Measurements from ENCODE around the gene FCN2. TPM values are rescaled to one million over a fixed set of nuclear protein-coding genes. Genes with fewer than 3 reads are reported as not detected.
A peak's percentile ranks its signal among the peaks of the same experiment; 100 is the strongest.

Gene FCN2
- total RNA-seq, 1 donor from 2014 or later = 2.6 TPM

DNA sequence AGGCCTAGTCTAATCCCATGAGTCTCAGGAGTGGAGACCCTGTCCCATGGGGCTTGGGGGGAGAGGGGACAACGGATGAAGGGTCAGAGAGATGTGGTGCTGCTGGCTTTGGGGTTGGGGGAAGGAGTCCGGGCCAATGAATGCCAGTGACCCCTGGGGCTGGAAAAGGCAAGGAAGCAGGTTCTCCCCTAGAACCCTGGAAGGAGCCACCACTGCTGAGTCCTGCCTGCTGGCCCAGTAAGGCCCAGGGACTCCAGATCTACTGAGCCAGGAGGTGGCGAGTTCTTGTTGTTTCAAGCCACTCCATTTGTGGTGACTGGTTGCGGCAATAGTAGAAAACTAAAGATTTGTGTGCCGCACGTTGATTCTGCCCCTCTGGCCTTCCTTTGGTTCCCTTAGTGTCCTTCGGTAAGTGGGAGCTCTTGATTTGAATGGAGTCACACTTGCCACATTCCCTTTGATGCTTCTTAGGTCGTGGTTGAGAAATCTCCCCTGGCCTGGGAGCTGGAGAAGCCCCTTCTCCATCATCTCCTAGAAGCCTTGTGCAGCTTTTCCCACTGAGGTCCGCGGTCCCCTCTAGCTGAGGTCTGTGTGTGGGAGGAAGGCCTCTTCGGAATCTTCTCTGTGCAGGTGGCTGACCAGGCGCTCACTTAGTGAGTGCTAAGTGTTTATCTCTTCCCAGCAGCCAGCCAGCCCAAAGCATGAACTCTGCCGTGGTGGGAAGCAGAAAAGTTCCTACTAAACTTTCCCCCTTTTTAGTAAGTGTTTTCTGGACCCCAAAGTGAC is 28.1 kb downstream of the FCN2 start:
- no peak for DNase-seq (ENCODE audit: low spot score)

DNA sequence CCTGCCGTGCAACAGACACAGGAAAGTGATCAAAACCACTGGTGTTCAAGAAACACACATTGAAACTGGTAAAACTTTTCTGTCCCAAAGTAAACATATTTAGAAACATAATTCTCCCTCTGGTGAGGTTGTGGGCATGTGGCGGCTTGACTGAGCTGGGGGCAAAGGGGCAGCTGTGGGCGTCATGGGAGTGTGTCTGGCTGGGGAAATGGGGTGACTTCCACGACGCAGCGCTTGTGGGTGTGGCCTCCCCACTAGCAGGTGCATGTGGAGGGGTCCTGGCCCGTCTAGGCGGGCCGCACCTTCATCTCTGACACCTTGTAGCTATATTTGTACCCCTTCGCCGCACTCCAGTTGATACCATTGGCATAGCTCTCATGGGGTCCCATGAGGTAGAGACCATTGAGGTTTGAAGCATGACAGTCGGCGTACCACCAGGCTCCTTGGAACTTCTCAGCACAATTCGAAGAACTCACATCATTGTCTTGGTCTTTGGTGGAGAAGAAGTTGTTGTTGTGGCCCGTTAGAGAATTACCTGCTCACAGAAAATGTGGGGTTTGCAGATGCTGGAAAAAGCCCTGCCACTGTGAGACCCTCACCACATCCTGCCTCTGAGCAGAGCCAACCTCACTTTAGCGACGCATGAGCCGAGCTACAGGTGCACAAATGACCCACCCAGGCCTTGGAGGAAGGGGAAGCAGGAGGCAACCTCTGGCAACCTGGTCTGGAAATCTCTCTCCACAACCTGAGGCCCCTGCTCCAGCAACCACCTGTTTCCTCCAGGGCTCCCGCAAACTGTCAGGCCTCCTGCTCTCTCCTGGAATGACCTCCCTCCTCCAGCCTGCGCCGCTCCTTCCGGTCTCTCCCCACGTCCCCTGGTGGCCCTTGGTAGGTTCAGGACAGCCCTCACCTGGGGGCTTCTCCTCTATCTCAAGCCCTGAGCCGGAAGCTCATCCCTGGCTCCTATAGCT is 29.2 kb downstream of the FCN2 start:
- DNase-seq (ENCODE audit: low spot score) = no peak

DNA sequence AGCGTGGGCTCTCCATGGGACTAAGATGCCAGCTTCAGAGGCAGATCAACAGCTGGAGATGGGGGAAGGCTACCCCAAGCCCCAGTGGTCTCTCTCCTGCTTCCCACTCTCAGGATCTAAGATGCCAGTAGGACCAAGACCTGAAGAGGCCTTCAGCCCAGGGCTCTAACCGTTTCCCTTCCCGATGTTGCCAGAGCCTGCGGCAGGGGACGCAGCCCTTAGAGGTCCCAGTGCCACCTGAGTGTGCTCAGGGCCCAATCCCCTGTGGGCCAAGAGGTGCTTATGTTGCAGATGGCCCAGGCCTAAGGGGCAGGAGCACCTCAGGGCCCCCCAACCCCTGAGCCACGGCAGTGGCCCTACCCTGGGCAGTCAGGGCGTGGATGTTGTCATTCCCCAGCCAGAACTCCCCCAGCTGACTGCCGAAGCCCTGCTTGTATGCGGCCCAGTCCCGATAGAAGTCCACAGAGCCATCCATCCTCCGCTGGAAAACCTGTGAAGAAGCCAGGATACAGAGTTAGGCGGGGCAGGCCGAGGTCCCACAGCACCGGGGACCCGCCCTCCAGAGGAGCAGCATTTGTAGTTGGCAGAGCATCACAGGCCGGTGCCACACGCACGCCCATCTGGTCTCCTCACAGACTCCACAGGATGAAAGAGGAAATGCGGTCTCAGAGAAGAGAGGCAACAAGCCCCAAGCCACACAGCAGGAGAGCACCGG is 31.7 kb downstream of the FCN2 start:
- DNase-seq (ENCODE audit: low spot score) = no peak

DNA sequence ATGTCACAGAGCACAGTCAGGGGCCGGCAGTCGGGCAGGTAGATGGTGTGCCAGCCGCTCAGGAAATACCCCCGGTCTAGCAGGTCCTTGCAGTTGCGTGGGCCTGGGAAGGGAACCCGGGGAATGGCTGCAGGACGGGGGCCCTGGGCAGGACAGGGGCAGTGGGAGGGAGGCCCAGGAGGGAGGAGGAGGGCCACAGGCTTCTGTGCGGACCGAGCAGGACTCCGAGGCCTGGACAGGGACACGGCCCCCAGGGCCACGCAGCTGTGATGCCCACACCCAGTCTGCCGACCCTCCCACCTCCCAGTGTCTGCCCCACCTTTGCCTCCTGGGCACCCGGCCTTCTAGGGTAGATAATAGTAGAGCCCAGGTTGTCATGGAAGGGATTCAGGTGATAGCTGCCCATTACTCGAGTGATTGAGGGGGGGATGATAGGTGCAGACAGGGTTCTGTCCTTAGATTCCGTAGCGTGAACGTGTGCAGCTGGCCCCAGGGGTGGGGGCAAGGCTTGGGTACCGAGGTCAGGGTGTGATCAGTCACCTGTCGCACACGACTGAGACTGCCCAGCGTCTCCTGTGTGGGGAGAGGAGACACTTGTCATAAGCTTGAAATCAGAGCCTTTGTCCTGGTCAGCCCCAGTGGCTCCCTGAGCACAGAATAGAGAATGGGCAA is 32.6 kb downstream of the FCN2 start:
- no peak for DNase-seq (ENCODE audit: low spot score)

DNA sequence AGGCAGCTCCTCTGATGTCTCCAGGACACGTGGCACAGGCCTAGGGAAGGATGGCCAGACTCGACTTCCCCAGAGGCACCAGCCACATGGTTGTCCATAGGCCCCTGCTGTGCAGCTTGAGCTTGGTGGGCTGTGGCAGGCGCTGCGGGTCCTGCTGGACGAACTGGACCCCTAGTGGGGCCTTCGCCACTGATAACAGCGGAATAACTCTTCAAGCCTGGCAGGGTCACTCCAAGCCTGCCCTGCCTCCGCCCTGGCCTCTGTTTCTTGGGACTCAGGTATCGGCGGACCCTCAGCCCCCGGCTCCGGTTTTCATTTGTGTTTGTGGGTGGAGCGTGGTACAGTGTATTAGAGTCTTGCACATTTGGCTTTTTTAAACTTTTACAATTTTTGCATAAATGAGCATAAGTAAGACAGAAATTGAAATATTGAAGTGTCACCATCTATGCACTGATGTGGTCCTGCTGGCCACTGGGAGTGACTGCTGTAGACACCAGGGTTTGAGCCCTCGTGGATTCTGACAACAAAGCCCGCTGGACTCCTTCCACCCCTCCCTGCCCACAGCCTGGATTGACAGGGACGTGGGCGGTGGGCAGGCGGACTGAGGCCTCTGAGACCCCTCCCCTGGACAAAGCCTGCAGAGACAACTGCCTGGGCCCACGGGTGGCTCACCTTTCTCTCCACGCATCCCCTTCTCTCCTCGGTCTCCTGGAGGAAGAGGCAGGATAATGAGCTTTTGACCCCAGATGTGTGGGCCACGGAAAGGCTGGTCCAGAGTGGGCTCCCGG is 33.3 kb downstream of the FCN2 start:
- no peak for DNase-seq (ENCODE audit: low spot score)

DNA sequence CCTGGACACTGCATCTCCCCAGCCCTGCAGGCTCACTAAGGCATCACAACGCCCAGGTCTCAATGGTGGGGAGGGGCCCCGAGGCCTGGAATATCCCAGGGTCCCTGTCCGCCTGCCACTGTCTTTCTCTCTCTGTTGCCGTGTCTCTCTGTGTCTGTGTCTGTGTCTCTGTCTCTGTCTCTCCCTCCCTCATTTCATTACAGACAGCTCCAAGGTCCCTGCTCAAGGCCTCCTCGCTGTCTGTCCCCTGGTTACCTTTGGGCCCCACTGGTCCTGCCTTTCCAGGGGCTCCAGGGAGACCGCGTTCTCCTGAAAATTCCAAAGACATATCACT is 33.9 kb downstream of the FCN2 start:
- DNase-seq (ENCODE audit: low spot score) = no peak

DNA sequence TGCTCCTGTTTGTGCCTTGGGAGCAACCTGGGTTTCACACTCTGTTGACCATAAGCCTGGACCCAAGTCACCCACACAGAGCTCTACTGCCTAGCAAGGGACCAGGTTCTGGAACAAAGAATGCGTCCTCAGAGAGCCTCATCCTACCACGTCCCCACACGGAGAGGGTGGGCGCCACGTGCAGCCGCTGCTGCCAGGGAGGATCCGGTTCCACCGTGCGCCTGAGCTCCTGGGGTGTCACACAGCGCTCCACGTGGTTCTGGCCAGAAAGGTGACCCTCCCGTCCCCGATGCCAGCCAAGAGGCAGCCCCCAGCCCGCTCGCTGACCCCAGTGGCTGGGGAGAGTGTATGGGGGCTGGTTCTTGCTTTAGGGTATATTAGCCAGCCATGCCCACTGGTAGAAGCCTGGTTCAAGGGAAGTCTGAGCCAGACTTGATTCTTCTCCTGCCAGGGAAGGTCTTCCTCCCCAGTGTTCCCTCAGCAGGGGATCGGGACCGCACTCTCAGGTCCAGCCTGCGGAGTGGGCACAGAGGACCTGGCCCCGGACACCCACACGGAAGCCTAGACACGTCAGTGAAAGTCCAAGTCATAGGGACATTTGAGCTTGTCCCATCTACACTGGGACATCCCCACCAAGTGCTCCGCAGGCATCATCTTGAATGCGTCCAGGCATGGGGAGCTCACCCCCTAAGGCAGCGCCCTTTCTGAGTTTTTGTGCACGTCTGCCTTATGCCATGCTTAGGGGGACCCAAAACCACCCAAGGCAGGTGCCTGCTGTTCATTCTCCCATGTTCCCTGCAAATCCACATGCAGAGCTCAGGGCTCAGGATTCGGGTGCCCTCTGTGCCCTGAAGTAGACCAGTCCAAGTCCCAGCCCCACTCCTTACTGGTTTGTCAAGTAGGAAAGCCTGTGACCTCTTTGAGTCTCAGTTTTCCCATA is 34.7 kb downstream of the FCN2 start:
- no peak for DNase-seq (ENCODE audit: low spot score)

DNA sequence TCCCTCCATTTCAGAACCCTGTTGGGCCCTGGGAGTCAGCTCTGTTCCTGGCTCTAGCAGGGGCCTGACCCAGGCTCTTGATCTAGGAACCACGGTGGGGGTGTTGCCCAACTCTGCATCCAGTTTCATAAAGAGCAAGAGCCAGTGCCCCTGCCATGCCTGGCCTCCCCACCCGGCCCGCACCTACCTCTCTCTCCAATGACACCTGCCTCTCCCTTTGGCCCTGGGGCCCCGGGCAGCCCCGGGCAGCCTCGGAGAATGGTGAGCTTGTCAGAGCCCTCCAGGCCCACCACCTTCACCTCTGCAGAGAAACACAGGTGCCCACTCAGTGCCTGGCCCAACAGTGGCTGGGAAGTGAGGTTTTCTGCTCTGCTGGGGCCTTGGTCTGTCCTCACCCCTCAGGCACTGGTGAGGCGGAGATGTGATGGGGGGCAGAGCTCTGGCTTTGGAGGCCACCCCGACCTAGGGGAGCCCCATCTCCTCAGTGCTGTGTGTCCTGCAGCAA is 35.6 kb downstream of the FCN2 start:
- no peak for DNase-seq (ENCODE audit: low spot score)

DNA sequence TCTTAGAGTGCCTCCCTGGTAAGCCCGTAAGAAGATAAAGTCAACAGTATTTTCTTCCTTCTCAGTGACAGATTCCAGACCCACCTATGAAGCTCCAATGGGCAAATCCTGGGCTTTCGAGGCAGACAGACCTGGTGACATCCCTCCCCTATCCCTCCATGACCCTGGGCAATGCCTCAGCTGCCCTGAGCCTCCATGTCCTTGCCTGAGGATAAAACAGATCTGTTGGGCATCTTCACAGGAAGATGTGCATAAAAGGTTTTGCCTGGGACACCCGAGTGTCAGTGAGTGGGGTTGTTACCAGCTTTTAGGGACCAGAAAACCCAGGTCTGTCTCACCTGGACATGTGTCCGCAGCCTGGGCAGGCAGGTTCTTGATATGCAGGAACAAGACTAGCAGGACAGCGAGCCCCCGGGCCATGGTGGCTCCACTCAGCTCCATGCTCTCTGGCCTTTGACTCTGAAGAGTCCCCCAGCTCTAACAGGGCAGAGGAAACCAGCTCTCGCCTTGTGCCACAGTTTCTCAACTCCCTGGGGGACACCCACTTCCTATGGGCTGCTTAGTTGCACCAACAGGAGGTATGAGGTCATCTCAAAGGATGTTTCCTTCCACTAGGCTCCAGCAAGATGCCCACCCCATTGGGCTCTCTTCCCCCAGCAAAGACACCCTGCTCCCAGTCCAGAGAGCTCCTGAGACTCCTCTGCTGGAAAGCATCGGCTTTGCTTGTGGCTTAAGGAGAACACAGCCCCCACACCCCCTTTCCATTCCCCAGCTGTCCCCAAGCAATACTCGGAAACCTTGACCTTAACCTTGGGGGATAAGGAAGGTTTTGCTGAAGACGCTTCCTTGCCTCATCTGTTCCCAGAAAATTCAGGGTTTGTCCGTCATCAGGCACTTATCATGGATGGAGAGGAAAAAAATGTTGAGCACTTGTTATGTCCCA is 37.1 kb downstream of the FCN2 start, which contains the start of gene FCN1:
TSS of gene FCN1 (minus strand) at position 482 of the 943 bp plus-strand sequence. CDS start at position 441, 41 bp downstream.
- DNase-seq (ENCODE audit: low spot score) = no peak

DNA sequence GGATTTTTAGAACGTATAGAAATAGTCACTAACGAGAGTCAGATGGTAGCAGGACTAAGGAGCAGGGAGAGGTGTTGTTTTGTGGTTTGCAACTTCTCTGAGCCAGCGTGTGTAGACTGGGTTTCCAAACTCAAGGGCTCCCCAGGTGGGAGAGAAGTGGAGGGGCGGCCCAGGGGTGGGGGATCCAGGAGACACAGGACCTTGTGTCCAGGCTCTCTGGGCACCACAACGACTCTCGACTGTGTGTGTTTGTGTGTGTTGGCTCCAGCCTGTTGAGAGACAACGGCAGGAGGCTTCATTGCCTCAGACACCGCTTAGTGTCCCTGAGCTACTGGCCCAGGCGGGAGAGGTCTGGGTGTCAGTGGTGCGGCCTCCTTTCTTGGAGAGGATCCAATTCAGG is 38.0 kb downstream of the FCN2 start:
- DNase-seq (ENCODE audit: low spot score) = no peak

DNA sequence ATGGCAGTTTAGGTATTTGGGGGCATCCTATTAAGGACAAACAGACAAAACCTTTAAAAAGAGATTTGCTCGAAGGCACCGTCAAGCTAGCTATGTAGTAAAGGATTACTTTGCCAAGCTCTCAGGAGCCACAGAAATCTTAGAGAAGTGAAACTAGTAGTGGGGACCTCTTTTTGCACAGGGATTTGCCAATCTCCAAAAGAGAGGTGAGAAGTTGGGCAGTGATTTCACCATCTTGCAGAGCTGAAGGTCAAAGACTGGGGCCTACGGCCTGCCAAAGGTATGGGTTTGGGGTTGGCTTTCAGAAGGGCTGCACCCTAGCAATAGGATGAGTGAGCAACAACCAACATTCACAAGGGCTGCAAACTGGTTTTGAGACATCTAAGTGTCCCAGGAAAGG is 38.7 kb downstream of the FCN2 start:
- no peak for DNase-seq (ENCODE audit: low spot score)

DNA sequence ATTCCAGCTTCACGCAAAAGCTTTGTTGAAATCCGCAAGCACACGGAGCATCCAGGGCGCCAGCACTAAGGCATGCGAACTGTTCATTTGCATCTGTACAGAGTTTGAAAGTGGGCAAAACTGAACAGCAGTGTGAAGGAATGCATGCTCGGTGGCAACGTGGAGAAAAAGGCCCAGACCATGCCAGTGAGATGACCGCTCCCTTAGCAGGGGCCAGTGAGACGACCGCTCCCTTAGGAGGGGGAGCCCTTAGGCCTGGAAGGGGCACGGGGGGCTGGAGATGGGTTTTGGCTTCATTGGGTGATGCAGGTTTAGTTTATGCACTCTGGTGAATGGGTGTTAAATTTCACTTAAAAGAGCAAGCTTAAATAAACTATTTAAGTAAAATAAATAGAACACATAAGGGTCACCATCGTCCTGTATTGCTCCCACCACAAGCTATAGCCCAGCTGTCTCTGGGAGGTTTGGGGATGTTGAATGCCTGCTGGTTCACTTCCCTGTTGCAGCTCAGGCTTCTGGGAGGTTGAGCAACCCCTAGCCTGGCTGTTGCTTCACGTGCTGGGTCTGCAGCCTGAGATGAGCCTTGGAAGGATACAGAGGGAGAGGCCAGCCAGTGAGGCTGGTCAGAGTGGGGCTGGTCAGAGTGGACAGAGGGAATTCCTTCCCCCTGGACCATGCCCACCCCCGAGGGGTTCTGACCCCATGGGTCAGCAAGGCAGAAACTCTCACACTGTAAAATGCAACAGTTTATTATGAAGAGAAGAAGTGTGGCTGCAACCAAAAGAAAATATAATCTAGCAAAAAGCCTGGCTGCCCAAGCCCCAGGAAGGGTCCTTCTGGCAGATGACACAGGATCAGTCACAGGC is 41.7 kb downstream of the FCN2 start:
- peak; percentile 23 for DNase-seq (ENCODE audit: low spot score)

DNA sequence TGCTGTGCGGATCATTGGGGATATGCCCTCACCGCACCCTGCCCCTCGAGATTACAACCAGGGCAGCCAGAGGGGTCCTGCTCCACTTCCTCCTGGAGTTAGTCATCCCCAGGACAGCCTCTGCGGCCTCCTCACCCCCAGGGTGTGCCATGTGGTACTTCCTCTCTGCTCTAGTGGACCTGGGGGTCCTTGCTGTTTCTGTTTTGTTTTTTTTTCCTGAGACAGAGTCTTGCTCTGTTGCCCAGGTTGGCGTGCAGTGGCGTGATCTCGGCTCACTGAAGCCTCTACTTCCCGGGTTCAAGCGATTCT is 42.3 kb downstream of the FCN2 start:
- no peak for DNase-seq (ENCODE audit: low spot score)

DNA sequence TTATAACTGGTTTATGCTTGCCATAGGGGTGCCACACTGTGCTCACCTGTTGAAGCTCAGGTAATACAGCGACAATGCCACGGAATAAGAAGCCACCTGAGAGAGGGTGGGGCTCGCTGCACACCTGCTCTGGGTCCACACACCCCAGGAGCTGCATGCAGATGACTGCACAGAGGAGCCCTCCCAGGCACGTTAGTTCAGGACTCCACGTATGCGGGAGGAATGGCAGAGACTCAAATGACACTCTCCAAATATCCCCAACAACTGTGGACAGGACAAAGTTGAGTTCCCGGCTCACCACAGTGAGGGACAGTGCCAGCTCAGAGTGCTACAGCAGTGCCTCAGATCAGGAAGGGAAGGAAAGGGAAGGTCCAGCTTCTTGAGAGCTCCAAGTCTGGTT is 42.9 kb downstream of the FCN2 start:
- no peak for DNase-seq (ENCODE audit: low spot score)

DNA sequence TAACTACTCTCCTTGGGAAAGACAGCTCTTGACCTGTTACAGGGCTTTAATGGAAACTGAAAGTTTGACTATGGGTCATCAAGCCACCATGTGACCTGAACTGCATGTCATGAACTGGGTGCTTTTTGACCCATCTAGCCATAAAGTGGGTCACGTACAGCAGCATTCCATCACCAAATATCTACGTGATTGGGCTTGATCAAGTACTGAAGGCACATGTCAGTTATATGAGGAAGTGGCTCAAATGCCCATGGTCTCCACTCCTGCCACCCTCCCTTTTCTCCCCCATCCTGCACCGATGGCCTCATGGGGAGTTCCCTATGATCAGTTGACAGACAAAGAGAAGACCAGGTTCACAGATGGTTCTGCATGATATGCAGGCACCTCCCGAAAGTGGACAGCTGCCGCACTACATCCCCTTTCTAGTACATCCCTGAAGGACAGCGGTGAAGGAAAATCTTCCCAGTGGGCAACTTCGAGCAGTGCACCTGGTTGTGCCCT is 44.5 kb downstream of the FCN2 start:
- no peak for DNase-seq (ENCODE audit: low spot score)

DNA sequence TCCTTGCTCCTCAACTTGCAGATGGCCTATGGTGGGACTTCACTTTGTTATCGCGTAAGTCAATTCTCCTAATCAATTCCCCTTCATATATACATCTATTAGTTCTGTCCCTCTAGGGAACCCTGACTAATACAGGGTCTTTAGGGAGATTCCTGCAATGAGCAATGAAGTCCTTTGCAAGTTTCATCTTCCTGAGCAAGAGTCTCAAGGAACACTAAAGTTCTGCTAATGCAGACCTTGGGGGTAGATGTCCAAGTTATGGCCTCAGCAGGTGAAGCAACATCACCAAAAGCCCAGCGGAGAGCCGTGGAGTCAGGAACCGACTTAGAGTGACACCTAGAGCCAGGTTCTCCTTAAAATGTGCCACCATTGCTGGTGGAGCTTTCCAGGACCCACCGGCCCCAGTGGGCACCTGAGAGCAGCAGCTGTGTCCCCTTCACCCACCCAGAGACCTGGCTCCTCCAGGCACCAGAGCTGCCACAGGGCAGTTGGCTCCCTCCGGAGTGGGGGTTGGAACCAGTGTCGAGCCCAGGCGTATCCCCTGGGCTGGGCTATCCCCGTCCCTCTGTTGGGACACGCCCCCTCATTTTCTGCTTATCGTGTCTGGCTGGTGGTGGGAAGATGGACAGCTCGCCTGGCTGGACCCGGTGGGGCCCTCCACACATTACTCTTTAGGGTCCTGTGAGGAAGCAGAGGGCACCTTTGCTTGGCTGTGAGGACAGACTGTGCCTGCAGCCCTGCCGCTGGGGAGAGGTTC is 48.0 kb downstream of the FCN2 start:
- DNase-seq (ENCODE audit: low spot score) = no peak
